Measurements from ENCODE around the gene NPAS4. TPM values are rescaled to one million over a fixed set of nuclear protein-coding genes. Genes with fewer than 3 reads are reported as not detected.

The NPAS4 gene
- total RNA-seq, 1 donor from 2014 or later: 1.1 TPM

- peaks cover 6% of the 10 kb centered on the region for H3K4me1 Mint-ChIP-seq
- no peaks in the 10 kb centered on the region for H3K36me3 Mint-ChIP-seq
- H3K4me3 Mint-ChIP-seq: peak overlapping the region; percentile 85
- TF ChIP-seq CTCF (IDR thresholded peaks at IDR 0.05; ENCODE audit: unreplicated experiment): no peak
- H3K9me3 Mint-ChIP-seq: peaks cover under 1% of the 10 kb centered on the region
- DNase-seq (ENCODE audit: low spot score in 2 of 2, unreplicated experiment in 2 of 2): no peak
- no peaks in the 10 kb centered on the region for H3K27me3 Mint-ChIP-seq (ENCODE audit: low read depth)
- H3K27ac Mint-ChIP-seq: no peak overlapping the region
These were observed 47.9 kb downstream of the NPAS4 start for GRCh38 chr11:66468691-66469090.

GRCh38 chr11:66469441-66469840 is 48.6 kb downstream of the NPAS4 start:
- Mint-ChIP-seq H3K4me1 (peaks cover 6% of the 10 kb centered on the region), H3K4me3 (no peak overlapping the region), H3K27me3 (ENCODE audit: low read depth) (no peaks in the 10 kb centered on the region)

GRCh38 chr11:66470015-66470414 is 49.2 kb downstream of the NPAS4 start:
- DNase-seq (ENCODE audit: low spot score in 2 of 2, unreplicated experiment in 2 of 2): no peak
- Mint-ChIP-seq H3K4me1 (peaks cover 6% of the 10 kb centered on the region), H3K4me3 (no peak overlapping the region), H3K36me3 (no peaks in the 10 kb centered on the region), H3K9me3 (no peaks in the 10 kb centered on the region), H3K27me3 (ENCODE audit: low read depth) (no peaks in the 10 kb centered on the region), H3K27ac (no peak overlapping the region)
- no peak for TF ChIP-seq CTCF (IDR thresholded peaks at IDR 0.05; ENCODE audit: unreplicated experiment)

More at GRCh38 chr11:66469441-66469840, 48.6 kb downstream of the NPAS4 start:
- no peak for TF ChIP-seq CTCF (IDR thresholded peaks at IDR 0.05; ENCODE audit: unreplicated experiment)
- no peaks in the 10 kb centered on the region for H3K36me3 Mint-ChIP-seq
- no peak overlapping the region for H3K27ac Mint-ChIP-seq
- no peaks in the 10 kb centered on the region for H3K9me3 Mint-ChIP-seq
- no peak for DNase-seq (ENCODE audit: low spot score in 2 of 2, unreplicated experiment in 2 of 2)

- Mint-ChIP-seq H3K27me3 (ENCODE audit: low read depth) (no peaks in the 10 kb centered on the region), H3K9me3 (no peaks in the 10 kb centered on the region), H3K36me3 (no peaks in the 10 kb centered on the region), H3K27ac (no peak overlapping the region), H3K4me3 (no peak overlapping the region), H3K4me1 (peaks cover 6% of the 10 kb centered on the region)
- TF ChIP-seq CTCF (IDR thresholded peaks at IDR 0.05; ENCODE audit: unreplicated experiment): no peak
- DNase-seq (ENCODE audit: low spot score in 2 of 2, unreplicated experiment in 2 of 2): no peak
These were observed 50.3 kb downstream of the NPAS4 start for GRCh38 chr11:66471142-66471541.

- Mint-ChIP-seq H3K9me3 (no peaks in the 10 kb centered on the region), H3K27ac (no peak overlapping the region), H3K36me3 (no peaks in the 10 kb centered on the region), H3K27me3 (ENCODE audit: low read depth) (no peaks in the 10 kb centered on the region), H3K4me1 (peaks cover 6% of the 10 kb centered on the region), H3K4me3 (no peak overlapping the region)
- DNase-seq (ENCODE audit: low spot score in 2 of 2, unreplicated experiment in 2 of 2): no peak
- no peak for TF ChIP-seq CTCF (IDR thresholded peaks at IDR 0.05; ENCODE audit: unreplicated experiment)
These were observed 51.2 kb downstream of the NPAS4 start for GRCh38 chr11:66472054-66472453.

GRCh38 chr11:66473167-66473566 is 52.3 kb downstream of the NPAS4 start:
- TF ChIP-seq CTCF (IDR thresholded peaks at IDR 0.05; ENCODE audit: unreplicated experiment): no peak
- no peak for DNase-seq (ENCODE audit: low spot score in 2 of 2, unreplicated experiment in 2 of 2)
- no peaks in the 10 kb centered on the region for H3K36me3 Mint-ChIP-seq
- peaks cover 4% of the 10 kb centered on the region for H3K4me1 Mint-ChIP-seq
- H3K27ac Mint-ChIP-seq: no peak overlapping the region
- H3K9me3 Mint-ChIP-seq: no peaks in the 10 kb centered on the region
- H3K27me3 Mint-ChIP-seq (ENCODE audit: low read depth): no peaks in the 10 kb centered on the region
- no peak overlapping the region for H3K4me3 Mint-ChIP-seq
